K562 (cell line): ENCODE measurements around the gene TRIM27.

ENCODE experiments used
- ATF6 ChIP-seq: sonication (generic); formaldehyde crosslinking; IDR thresholded peaks from 2 replicates; pipeline ENCODE4 v1.4.0; 2020; ENCODE audit warnings: mild to moderate bottlenecking, missing genetic modification reagents
- CREB5 ChIP-seq: fragments of 250-450 bp; sonication (Bioruptor Pico); IDR thresholded peaks from 2 replicates; pipeline ENCODE4 v1.5.0; 2020; ENCODE audit warnings: mild to moderate bottlenecking
- EZH2 ChIP-seq: IDR thresholded peaks from 2 replicates; pipeline ENCODE4 v1.6.1; 2012; ENCODE audit warnings: low read depth, mild to moderate bottlenecking, inconsistent platforms, low read length, borderline replicate concordance
- HMG20A ChIP-seq: fragments of 450-650 bp; formaldehyde crosslinking; conservative IDR thresholded peaks from 2 replicates; pipeline ENCODE4 v1.4.0; 2020; ENCODE audit warnings: mild to moderate bottlenecking, mixed read lengths
- NCOR1 ChIP-seq: fragments of 450-650 bp; IDR thresholded peaks from 2 replicates; pipeline ENCODE4 v1.6.1; 2016; ENCODE audit warnings: mild to moderate bottlenecking, moderate library complexity
- NR4A1 ChIP-seq, 2 experiments: fragments of 250-450 bp in 1 of 2; fragments of 450-650 bp in 1 of 2; sonication (Bioruptor Pico) in 1 of 2; IDR thresholded peaks; 2 replicates each; pipeline versions ENCODE4 v1.4.0 to v1.6.1; 2016 to 2020; ENCODE audit warnings: mild to moderate bottlenecking in 2 of 2, missing compliant biosample characterization in 1 of 2, missing genetic modification characterization in 1 of 2, moderate library complexity in 1 of 2
- POLR2A ChIP-seq: fragments of 450-650 bp; conservative IDR thresholded peaks from 2 replicates; pipeline ENCODE4 v1.6.1; 2016
- PTBP1 ChIP-seq: fragments of 200-400 bp; formaldehyde crosslinking; IDR thresholded peaks from 2 replicates; pipeline ENCODE4 v1.6.1; 2017; ENCODE audit warnings: low read depth, low read length
- USF2 ChIP-seq: sonication (generic); formaldehyde crosslinking; IDR thresholded peaks from 2 replicates; pipeline ENCODE4 v1.5.0; 2020; ENCODE audit warnings: missing genetic modification reagents
- ZNF12 ChIP-seq: sonication (generic); formaldehyde crosslinking; IDR thresholded peaks from 2 replicates; pipeline ENCODE4 v1.4.0; 2020; ENCODE audit warnings: mild to moderate bottlenecking, missing genetic modification reagents
- TF ChIP-seq, protein P1 (sequence below): fragments of 150-350 bp; conservative IDR thresholded peaks from 2 replicates; pipeline ENCODE4 v1.6.1; 2014; ENCODE audit warnings: low read length
- TF ChIP-seq, protein P2 (sequence below): fragments of 250-450 bp; sonication (Bioruptor Pico); IDR thresholded peaks from 2 replicates; pipeline ENCODE4 v1.5.0; 2020; ENCODE audit warnings: mild to moderate bottlenecking, borderline replicate concordance
- TF ChIP-seq, protein P3 (sequence below), 3 experiments: fragments of 200-800 bp in 1 of 3; sonication (Bioruptor generic) in 1 of 3; sonication (generic) in 1 of 3; formaldehyde crosslinking in 1 of 3; IDR thresholded peaks; 2 replicates each; pipeline versions ENCODE4 v1.6.1 to v1.8.0; 2016 to 2022; ENCODE audit warnings: mild to moderate bottlenecking in 2 of 3, missing compliant biosample characterization in 2 of 3, missing genetic modification characterization in 2 of 3, missing genetic modification reagents in 1 of 3

DNA sequence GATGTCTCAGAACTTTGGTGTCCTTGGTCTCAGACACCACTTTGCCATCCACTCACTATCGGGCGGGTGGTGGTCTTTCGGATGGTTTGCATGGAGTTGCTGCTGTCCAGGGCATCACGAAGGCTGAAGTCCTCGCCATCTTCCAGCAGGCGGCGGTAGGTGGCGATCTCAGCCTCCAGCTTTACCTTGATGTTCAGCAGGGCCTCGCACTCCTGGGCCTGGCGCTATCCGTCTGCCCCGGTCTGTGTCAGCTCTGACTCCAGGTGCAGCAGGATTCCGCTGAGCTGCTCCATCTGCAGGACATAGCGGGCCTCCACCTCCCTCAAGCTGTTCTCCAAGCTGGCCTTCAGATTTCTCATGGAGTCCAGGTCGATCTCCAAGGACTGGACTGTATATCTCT is 45.3 kb upstream of the TRIM27 start:
- no peak for TF ChIP-seq USF2 (CRISPR knock-in tag)
- TF ChIP-seq, protein P1, sequence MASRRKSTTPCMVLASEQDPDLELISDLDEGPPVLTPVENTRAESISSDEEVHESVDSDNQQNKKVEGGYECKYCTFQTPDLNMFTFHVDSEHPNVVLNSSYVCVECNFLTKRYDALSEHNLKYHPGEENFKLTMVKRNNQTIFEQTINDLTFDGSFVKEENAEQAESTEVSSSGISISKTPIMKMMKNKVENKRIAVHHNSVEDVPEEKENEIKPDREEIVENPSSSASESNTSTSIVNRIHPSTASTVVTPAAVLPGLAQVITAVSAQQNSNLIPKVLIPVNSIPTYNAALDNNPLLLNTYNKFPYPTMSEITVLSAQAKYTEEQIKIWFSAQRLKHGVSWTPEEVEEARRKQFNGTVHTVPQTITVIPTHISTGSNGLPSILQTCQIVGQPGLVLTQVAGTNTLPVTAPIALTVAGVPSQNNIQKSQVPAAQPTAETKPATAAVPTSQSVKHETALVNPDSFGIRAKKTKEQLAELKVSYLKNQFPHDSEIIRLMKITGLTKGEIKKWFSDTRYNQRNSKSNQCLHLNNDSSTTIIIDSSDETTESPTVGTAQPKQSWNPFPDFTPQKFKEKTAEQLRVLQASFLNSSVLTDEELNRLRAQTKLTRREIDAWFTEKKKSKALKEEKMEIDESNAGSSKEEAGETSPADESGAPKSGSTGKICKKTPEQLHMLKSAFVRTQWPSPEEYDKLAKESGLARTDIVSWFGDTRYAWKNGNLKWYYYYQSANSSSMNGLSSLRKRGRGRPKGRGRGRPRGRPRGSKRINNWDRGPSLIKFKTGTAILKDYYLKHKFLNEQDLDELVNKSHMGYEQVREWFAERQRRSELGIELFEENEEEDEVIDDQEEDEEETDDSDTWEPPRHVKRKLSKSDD = no peak
- TF ChIP-seq NCOR1 = no peak
- no peak for TF ChIP-seq PTBP1
- no peak for TF ChIP-seq CREB5 (CRISPR knock-in tag)
- TF ChIP-seq EZH2 = no peak
- TF ChIP-seq NR4A1 (CRISPR knock-in tag; IDR thresholded peaks at IDR 0.05) = no peak
- TF ChIP-seq NR4A1 (tag; IDR thresholded peaks at IDR 0.05) = no peak
- TF ChIP-seq ZNF12 = no peak
- no peak for TF ChIP-seq ATF6 (CRISPR knock-in tag)
- TF ChIP-seq, protein P2, sequence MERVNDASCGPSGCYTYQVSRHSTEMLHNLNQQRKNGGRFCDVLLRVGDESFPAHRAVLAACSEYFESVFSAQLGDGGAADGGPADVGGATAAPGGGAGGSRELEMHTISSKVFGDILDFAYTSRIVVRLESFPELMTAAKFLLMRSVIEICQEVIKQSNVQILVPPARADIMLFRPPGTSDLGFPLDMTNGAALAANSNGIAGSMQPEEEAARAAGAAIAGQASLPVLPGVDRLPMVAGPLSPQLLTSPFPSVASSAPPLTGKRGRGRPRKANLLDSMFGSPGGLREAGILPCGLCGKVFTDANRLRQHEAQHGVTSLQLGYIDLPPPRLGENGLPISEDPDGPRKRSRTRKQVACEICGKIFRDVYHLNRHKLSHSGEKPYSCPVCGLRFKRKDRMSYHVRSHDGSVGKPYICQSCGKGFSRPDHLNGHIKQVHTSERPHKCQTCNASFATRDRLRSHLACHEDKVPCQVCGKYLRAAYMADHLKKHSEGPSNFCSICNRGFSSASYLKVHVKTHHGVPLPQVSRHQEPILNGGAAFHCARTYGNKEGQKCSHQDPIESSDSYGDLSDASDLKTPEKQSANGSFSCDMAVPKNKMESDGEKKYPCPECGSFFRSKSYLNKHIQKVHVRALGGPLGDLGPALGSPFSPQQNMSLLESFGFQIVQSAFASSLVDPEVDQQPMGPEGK (CRISPR knock-in tag) = no peak
- no peak for TF ChIP-seq HMG20A (CRISPR knock-in tag)
- TF ChIP-seq POLR2A = no peak
- TF ChIP-seq, protein P3, sequence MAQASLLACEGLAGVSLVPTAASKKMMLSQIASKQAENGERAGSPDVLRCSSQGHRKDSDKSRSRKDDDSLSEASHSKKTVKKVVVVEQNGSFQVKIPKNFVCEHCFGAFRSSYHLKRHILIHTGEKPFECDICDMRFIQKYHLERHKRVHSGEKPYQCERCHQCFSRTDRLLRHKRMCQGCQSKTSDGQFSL (CRISPR knock-in tag; IDR thresholded peaks at IDR 0.05) = no peak
- TF ChIP-seq, protein P3 (tag; IDR thresholded peaks at IDR 0.05) = no peak
